GM18909 (cell line): ENCODE measurements around the gene FRG2B.
"Not testable (repeated sequence)": the region's sequence is repeated elsewhere in the genome, so short reads cannot be mapped to it uniquely, and the experiment has no call there.

Source experiments
- ATAC-seq: cut with Tn5 transposase; IDR thresholded peaks from one replicate; pipeline ENCODE4 v1.9.1; 2021; ENCODE audit warnings: mild to moderate bottlenecking; ENCODE audit not compliant: unreplicated experiment, poor library complexity

The FRG2B gene

DNA sequence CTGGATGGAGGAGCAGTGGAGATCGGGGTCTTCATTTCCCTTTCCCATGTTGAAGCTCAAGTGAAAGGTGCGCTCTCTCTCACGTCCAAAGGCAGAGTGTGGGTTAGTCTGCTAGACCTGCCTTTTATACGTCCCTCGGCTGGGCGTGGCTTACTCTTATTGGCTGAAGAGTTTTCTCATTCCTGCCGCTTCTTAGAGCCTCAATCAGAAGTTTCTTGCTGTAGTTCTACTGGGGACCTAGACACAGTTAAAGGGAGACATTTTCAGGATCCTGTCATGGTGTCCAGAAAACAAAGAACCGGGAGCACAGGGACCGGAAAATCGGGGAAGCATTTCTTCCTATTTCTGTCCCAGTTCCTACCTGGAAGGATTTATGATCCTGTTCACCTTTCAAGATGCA lies at the start of gene FRG2B:
TSS of gene FRG2B (minus strand) at position 101 of the 400 bp plus-strand sequence. CDS start at position 48, 53 bp downstream.
- ATAC-seq, result not testable (repeated sequence)

DNA sequence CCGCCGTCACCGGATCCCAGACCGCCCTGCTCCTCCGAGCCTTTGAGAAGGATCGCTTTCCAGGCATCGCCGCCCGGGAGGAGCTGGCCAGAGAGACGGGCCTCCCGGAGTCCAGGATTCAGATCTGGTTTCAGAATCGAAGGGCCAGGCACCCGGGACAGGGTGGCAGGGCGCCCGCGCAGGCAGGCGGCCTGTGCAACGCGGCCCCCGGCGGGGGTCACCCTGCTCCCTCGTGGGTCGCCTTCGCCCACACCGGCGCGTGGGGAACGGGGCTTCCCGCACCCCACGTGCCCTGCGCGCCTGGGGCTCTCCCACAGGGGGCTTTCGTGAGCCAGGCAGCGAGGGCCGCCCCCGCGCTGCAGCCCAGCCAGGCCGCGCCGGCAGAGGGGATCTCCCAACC lies 40.9 kb upstream of the FRG2B start:
- not testable (repeated sequence) for ATAC-seq

DNA sequence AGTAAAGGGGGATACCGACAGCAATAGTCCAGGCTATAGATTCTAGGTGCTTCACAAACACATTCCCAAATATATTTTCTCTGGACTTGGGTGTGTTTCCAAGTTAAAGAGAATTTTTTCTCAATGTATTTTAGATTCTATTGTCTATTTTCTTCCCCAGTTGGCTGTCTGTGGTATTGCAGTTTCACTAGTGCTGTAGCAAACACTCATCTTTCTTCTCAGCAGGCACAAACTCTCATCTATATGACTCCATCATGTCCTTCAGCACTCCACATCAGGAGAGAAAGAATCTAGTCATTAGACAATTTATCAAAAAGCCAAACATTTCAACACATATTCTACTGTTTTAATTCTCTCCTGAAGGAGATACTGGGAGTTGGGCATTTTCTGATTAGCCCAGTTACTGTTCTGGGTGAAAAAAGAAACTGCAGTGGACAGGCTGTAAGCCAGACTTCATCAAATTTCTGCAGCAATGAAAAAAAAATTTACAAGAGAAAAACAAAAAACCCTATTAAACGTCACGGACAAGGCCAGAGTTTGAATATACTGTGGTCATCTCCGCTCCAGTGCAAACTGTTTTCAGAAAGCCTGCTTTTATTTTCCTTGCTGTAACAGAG lies 37.1 kb upstream of the FRG2B start:
- ATAC-seq, result not testable (repeated sequence)

DNA sequence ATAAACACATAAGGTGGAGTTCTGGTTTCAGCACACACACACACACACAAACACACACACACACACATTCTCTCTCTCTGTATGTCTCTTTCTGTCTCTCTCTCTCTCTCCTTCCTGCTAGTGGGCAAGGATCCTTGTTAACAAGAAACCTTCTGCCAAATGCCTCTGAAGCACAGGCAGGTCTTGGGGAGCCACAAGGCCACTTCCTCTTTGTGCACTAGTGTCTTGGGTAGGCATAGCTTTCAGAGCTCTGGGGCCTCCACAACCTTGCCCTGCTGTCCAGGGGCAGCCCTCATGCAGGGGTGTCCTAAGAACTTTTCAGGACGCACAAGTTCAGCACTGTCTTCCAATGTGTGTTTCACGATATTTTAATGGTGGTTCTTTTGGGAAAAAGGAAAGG lies 34.5 kb upstream of the FRG2B start:
- ATAC-seq, result not testable (repeated sequence)

- not testable (repeated sequence) for ATAC-seq
Measured at GRCh38 chr10:133660516-133660915, 33.9 kb upstream of the FRG2B start.

DNA sequence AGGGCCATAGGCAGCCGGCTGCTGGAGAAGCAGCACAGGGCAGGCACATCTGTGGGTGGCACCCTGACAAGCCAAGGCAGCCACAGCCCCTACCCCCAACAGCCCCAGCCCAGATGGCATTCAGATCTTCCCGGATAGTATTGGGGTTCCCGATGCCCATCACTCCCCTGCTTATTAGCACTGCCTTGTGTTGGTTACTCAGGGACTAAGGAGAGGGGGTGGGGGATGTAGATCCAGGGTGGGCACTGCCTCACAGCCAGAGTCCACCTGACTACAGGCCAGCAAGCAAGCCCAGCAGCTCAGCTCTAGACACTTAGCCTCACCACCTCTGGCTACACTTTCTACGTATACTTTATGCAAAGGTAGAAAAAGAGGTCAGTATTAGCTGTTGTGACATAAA lies 30.7 kb upstream of the FRG2B start:
- not testable (repeated sequence) for ATAC-seq

DNA sequence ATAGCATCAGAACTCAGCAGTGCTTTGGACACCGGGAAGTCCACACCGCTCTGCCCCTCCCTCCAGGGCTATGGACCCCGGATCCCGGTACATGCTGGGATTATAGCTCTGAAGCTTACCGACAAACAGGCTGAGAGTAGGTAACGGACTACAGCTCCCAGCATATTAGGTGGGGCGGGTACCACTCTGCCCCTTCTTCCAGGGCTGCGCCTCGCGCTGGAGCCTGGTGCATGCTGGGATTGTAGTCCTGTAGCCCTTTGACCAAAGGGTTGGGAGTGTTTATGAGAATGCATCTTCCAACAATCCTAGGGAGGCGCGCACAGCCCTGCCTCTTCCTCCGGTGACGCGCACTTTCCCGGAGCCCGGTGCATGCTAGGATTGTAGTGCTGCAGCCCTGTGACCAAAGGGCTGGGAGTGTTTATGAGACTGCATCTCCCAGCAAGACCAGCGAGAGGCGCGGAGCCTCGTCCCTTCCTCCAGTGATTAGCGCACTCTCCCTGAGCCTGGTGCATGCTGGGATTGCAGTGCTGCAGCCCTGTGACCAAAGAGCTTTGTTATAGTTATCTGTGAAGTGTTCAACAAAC lies 22.4 kb upstream of the FRG2B start:
- ATAC-seq, result not testable (repeated sequence)

DNA sequence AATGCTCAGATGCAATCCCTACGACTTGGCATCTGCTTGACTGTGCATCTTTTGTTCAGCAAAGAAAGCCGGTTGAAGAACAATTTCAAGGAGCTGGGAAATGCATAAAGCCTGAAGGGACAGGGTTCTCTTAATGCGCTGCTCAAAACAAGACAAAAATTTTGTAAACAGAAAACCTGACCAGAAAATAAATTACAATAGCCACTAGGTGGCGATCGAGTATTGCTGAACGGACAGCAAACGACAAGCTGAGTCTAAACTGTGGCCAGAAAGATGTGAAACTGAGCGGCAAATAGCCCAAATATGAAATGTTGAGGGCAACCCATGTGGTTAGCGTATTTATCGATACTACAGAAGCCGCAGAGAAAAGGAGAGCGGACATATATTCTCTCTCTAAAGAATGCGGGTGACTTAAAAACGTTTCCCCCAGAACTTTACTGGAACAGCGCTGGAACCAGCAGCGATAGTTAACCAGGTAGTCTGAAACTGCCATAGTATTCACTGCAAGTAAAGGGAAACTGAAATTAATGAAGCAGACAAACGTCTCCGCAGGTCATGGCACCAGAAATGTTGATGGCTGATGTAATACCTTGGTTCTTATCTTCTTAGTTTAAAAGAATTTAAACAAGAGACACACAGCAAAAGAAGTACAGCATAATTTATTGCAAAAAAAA lies 20.6 kb upstream of the FRG2B start:
- peak; percentile 71 for ATAC-seq

GRCh38 chr10:133637846-133638235 lies 11.2 kb upstream of the FRG2B start:
- not testable (repeated sequence) for ATAC-seq

DNA sequence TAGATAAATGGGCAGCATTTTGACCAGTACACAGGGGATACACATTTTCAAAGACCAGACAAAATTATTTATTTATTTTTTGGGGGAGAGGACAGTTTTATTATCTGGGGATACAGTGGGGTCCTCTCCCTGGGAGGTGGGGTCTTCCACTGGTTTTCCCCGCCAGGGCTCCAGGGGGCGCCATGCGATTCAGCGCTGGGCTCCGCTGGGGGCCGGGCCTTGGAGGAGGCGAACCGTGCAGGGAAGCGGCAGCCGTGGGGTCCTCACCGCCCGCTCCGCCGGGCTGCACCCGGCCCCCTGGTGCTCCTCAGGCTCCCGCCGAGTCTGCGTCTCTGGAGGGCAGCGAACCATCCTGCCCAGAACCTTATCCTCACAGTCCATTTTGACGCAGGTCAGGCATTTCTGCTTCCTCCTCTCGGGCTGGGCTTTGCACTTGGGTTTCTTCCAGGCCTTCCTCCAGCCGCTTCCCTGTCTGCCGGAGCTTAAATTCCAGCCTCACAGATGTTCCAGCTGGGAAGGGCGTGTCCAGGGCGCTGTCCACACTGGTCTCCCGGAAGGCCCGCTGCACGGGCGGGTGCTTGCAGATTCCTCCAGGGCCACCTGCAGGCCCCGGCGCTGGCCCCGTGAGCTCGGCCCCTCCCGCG lies 10.7 kb upstream of the FRG2B start:
- not testable (repeated sequence) for ATAC-seq

GRCh38 chr10:133630723-133631249 lies 4.2 kb upstream of the FRG2B start:
- not testable (repeated sequence) for ATAC-seq

DNA sequence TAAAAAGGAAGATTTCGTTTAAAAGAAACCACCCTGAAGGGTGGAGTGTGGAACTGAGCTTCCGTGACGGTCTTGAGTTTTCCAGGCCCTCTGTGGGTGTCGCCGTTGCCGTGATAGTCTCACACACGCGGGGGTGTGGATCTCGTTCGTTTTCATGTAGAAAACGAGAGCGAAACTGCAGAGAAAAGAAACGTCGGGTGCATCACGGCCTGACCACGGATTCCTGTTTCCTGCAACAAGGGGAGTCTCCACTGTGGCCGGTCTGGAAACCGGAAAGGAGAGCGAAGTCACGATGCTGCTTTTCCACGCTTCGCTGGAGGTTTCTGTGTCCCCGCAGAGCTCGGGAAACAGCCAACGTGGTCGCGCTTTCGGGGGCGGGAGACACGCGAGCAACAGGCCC lies 4.1 kb downstream of the FRG2B start:
- not testable (repeated sequence) for ATAC-seq

- no peak for ATAC-seq
Measured at GRCh38 chr10:133618851-133619250, 7.7 kb downstream of the FRG2B start.

- ATAC-seq, result no peak
Measured at GRCh38 chr10:133617196-133617595, 9.4 kb downstream of the FRG2B start.

- ATAC-seq, result no peak
Measured at GRCh38 chr10:133616371-133617130, 10.0 kb downstream of the FRG2B start.

- no peak for ATAC-seq
Measured at GRCh38 chr10:133614830-133615580, 11.6 kb downstream of the FRG2B start.

DNA sequence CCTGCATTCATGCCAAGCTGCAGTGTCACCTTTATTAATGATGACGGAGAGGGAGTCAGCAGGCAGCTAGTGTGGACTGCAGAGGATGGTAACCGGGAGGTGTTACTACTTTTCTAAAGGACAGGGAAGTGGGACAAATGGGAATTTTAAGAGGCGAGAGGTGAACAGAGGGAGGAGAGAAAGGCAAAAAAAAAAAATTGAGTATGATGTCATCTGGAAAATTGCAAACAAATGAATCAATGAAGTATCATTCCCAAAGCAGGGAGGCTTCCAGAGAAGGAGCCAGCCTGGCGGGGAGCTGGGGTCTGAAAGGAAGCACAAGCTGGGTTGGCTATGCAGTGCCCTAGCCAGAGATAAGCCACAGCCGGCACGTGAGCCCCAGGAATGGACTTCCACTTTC lies 12.9 kb downstream of the FRG2B start:
- no peak for ATAC-seq

- ATAC-seq, result no peak
Measured at GRCh38 chr10:133611079-133611478, 15.5 kb downstream of the FRG2B start.

DNA sequence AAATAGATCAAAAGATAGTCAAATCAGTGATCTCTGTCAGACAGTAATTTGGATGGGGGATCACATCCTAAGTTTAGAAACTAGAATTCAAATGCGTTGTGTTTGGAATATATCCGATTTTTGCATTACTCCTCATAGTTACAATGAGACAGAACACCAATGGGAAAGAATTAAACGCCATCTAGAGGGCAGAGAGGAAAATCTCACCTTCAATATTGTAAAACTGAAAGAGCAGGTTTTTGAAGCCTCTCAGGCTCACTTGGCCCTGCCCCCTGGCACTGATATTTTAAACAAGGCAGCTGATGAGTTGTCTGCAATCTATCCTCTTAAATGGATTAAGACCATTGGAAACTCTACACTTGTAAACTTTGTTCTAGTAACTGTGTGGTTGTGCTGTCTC lies 17.7 kb downstream of the FRG2B start:
- no peak for ATAC-seq
